T-helper 22 cell (primary cell): ENCODE data around the gene EIF3L.
A peak's percentile ranks its signal among the peaks of the same experiment; 100 is the strongest.

Experiments
- DNase-seq: peaks from one replicate; pipeline ENCODE4 v3.0.0-alpha.2; 2020; ENCODE audit warnings: low read depth

EIF3L gene

GRCh38 chr22:37927637-37927936 is 78.4 kb downstream of the EIF3L start:
- no peak for DNase-seq

GRCh38 chr22:37929390-37929789 is 80.2 kb downstream of the EIF3L start:
- DNase-seq, result no peak

DNA sequence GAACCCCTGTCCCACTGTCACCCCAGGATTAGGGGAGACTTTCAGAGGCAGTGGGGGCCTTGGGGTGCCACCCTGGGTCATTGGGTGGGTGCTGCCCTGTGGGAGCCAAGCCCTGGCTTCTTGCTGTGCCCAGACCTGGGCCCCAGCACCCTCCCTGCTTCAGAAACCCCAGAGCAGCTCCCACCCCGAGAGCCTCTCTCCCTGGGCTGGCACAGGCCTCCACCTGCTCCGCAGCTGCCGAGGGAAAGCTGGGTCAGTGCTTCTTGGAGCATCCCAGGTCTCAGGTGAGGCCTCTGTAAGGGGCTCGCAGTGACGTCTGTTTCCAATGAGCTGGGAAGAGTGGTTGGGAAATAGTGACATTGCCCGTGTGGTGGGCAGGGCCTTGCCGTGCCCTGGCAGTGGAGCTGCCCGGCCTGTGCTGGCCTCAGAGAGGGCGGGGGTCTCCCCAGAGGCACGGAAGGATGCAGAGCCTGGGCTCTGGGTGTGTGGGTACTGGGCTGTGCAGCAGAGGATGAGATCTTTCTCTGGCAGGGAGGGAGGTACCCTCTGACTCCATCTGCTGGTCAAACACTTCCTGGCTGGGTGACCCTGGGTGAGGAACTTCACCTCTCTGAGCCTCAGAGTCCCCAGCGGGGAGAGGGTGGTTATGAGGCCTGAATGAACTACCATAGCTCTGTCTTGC is 81.2 kb downstream of the EIF3L start:
- no peak for DNase-seq

DNA sequence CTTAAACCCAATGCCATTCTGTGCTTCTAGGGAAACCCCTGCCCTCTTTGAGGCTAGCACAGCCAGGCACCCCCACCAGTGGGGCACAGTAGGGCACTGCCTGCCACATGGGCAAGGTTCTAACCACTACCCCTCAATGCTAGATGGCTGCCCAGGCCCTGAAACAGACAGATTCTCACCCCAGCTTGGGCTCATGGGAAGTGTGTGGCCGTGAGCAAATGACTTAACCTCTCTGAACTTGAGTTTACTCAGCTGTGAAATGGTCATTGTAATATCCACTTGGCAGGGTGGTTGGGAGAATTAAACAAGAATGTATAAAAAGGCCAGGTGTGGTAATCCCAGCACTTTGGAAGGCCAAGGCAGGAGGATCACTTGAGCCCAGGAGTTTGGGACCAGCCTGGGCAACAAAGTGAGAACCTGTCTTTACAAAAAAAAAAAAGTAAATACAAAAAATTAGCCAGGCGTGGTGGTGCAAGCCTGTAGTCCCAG is 81.8 kb downstream of the EIF3L start:
- DNase-seq, result no peak

- DNase-seq, result no peak
Measured at GRCh38 chr22:37931893-37932389, 82.7 kb downstream of the EIF3L start.

DNA sequence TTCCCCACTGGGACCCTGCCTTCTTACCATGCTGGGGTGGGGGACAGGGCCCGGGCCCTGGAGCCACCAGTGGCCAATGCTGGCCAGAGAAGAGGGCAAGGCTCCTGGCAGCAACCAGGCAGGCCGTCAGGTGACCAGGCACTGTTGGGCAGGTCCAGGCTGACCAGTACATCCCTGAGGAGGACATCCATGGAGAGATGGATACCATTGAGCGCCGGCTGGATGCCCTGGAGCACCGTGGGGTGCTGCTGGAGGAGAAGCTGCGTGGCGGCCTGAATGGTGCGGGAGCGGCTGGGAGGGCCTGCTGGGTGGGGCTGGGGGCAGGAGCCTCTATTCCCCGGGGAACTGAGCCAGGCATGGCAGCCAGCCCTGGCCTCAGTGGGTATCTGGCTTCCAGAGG is 83.2 kb downstream of the EIF3L start:
- no peak for DNase-seq

GRCh38 chr22:37932821-37933578 is 83.8 kb downstream of the EIF3L start:
- DNase-seq, result no peak

DNA sequence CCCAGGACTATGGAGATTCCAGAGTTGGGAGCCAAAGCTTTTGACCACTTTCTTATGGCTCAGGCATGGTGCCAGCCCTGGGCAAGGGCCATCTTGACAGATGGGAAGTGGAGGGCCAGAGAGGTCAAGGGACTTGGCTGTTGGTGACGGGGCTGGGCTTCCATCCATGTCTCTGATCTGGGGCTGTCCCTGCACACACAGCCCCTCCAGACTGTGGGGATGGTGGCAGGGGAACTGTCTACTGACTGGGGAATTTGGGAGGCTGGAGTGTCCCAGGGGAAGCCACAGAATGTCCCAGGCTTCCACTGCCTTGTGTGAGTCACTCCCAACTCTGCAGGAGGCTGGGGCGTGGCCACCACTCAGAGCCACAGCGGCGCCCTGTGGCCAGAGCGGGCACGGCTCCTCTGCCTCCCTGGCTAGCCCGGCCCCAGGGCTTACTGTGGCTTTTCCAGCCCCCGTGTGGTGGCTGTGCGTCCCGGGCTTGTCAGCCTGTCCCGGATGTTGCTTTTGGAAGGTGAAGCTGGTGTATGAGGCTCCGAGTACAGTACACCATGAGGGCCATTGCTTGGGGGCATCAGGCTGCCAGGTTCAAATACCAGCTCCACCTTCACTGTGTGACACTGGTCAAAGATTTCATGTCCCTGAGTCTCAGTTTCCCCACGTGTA is 84.6 kb downstream of the EIF3L start:
- DNase-seq, result peak; percentile 53
